Muscle of back (tissue), 11 donors: Measurements from ENCODE around the gene MAPKAP1. TPM values are rescaled to one million over a fixed set of nuclear protein-coding genes. Genes with fewer than 3 reads are reported as not detected.

ENCODE experiments used
- DNase-seq, 3 donors: peaks; one replicate each; pipeline versions ENCODE4 v3.0.0 to v3.0.0-alpha.2; 2013
- polyA plus RNA-seq, 10 donors: library from polyadenylated mRNA; unstranded; fragments of 120-200 nt; gene quantifications; one replicate each; pipeline ENCODE4 v1.2.1, GENCODE V29; 2013; ENCODE audit not compliant: insufficient read length in 10 of 10

MAPKAP1 gene
- polyA plus RNA-seq, 10 donors, result 64.5 to 81.1 (median 72.1) TPM

- DNase-seq, result no peak
Measured at GRCh38 chr9:125397736-125398135, 309.3 kb downstream of the MAPKAP1 start.

GRCh38 chr9:125396799-125397198, 310.2 kb downstream of the MAPKAP1 start:
- DNase-seq, result no peak

GRCh38 chr9:125393426-125393825, 313.6 kb downstream of the MAPKAP1 start:
- no peak for DNase-seq

- DNase-seq, result no peak
Measured at GRCh38 chr9:125391704-125392103, 315.3 kb downstream of the MAPKAP1 start.

- no peak for DNase-seq
Measured at GRCh38 chr9:125388978-125389377, 318.0 kb downstream of the MAPKAP1 start.

GRCh38 chr9:125387861-125388524, 319.0 kb downstream of the MAPKAP1 start:
- no peak for DNase-seq

Other genes with a start within 250 kb of the MAPKAP1 start
- 10 to 100 TPM; 11.5 to 15.9 (median 12.8) TPM for gene PBX3, start 40.2 kb upstream of the MAPKAP1 start, polyA plus RNA-seq